ENCODE results near the gene PARN. TPM values are rescaled to one million over a fixed set of nuclear protein-coding genes. Genes with fewer than 3 reads are reported as not detected.

Gene PARN
- total RNA-seq, 1 experiment from 2014 or later: 56.2 TPM

GRCh38 chr16:14677627-14678026, 47.6 kb upstream of the PARN start:
- Histone ChIP-seq H4K91ac (ENCODE audit: insufficient read length, low read depth, low read length) (no peak overlapping the region), H4K8ac (replicated peaks; ENCODE audit: insufficient read length, low read depth, low read length) (no peak overlapping the region), H3T11ph (ENCODE audit: low read length) (no peak overlapping the region), H2BK12ac (ENCODE audit: insufficient read length, low read depth, low read length) (no peak overlapping the region), H3K4me2 (ENCODE audit: insufficient read depth, insufficient read length, low read length) (no peak overlapping the region), H3K9me3 (ENCODE audit: control insufficient read depth, low read depth, low read length) (no peaks in the 10 kb centered on the region), H3K79me2 (ENCODE audit: insufficient read depth, low read length) (no peaks in the 10 kb centered on the region), H3K14ac (ENCODE audit: insufficient read depth, low read length) (no peak overlapping the region), H3K23me2 (ENCODE audit: insufficient read length, low read depth, low read length, poor library complexity, severe bottlenecking) (no peaks in the 10 kb centered on the region), H2BK120ac (ENCODE audit: low read depth, low read length, poor library complexity, severe bottlenecking) (no peak overlapping the region), H4K20me1 (ENCODE audit: control insufficient read depth, insufficient read depth, insufficient read length) (no peaks in the 10 kb centered on the region), H3K27me3 (ENCODE audit: insufficient read depth, low read length) (no peaks in the 10 kb centered on the region), H2BK15ac (ENCODE audit: low read depth, low read length) (no peak overlapping the region), H2BK20ac (ENCODE audit: low read depth, low read length, poor library complexity, severe bottlenecking) (no peak overlapping the region), H3K18ac (ENCODE audit: insufficient read length, low read depth, low read length) (no peak overlapping the region), H2BK5ac (ENCODE audit: insufficient read length, low read length) (no peak overlapping the region), H3K4me1 (ENCODE audit: insufficient read depth, low read length) (no peaks in the 10 kb centered on the region), H3K56ac (ENCODE audit: insufficient read length, low read depth, low read length) (no peak overlapping the region), H2AK5ac (ENCODE audit: insufficient read length, low read length) (no peak overlapping the region), H2AFZ (ENCODE audit: low read length) (no peak overlapping the region), H3K9ac (ENCODE audit: extremely low read depth, insufficient read length, low read length) (no peak overlapping the region), H3K27ac (ENCODE audit: insufficient read length, low read depth, low read length) (no peak overlapping the region), H4K5ac (ENCODE audit: insufficient read length, low read depth, low read length) (no peak overlapping the region), H3K79me1 (ENCODE audit: insufficient read depth, low read depth, low read length, poor library complexity, severe bottlenecking) (no peaks in the 10 kb centered on the region), H3K23ac (ENCODE audit: insufficient read length, low read depth, low read length) (no peak overlapping the region), H3K4ac (ENCODE audit: low read depth, low read length) (no peak overlapping the region)
- no CpG with 5 or more reads among the region's 5 CpGs for WGBS (ENCODE audit: extremely low coverage, insufficient read length, low lambda C conversion rate)
- H3K4me1 Mint-ChIP-seq: no peaks in the 10 kb centered on the region
- H3K9me3 Mint-ChIP-seq: no peaks in the 10 kb centered on the region
- no peaks in the 10 kb centered on the region for H3K36me3 Mint-ChIP-seq (ENCODE audit: insufficient read depth in 1 of 3, low read depth in 3 of 3)
- no peaks in the 10 kb centered on the region; the same call in 1 of the 2 replicates for H3K27me3 Mint-ChIP-seq (ENCODE audit: low read depth)
- no peak for DNase-seq
- H3K27ac Mint-ChIP-seq: no peak overlapping the region
- H3K4me3 Mint-ChIP-seq: no peak overlapping the region
- no peak for TF ChIP-seq CTCF (conservative IDR thresholded peaks at IDR 0.05)
